GM19468 (cell line): ENCODE results near the gene GYPA.
A peak's percentile ranks its signal among the peaks of the same experiment; 100 is the strongest.
"Not testable (repeated sequence)": the region's sequence is repeated elsewhere in the genome, so short reads cannot be mapped to it uniquely, and the experiment has no call there.

ENCODE experiments used
- ATAC-seq: cut with Tn5 transposase; IDR thresholded peaks from one replicate; pipeline ENCODE4 v1.9.1; 2021; ENCODE audit warnings: mild to moderate bottlenecking, moderate library complexity, moderate number of reproducible peaks; ENCODE audit not compliant: unreplicated experiment; ENCODE audit errors: extremely low read depth

Gene GYPA

GRCh38 chr4:144140594-144141295 is at the start of gene GYPA:
GYPA (minus strand) TSS chr4:144140718; CDS start chr4:144140635, 83 bp downstream.
- ATAC-seq, result not testable (repeated sequence)

- ATAC-seq, result no peak
Observed at GRCh38 chr4:144190009-144190408, 49.5 kb upstream of the GYPA start.

GRCh38 chr4:144189121-144189520 is 48.6 kb upstream of the GYPA start:
- peak; percentile 57 for ATAC-seq

DNA sequence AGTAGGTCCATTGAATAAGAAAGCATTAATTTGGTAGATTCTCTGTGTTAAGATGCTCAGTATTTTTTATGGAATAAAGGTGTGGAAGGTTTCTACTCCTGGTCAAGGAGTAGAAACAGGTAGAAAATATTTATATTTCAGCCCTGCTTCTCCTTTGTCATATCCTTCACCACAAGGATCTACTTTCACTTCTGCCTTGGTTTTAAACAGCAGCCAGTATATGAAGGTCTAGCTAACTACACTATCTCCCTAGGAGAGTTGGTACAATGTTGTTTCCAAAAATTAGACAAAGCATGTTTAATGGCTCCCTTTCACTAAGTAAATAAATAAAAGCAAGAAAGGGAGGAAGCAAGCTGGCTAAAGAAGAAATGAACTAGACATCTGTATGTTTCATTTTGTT is 44.6 kb upstream of the GYPA start:
- no peak for ATAC-seq

DNA sequence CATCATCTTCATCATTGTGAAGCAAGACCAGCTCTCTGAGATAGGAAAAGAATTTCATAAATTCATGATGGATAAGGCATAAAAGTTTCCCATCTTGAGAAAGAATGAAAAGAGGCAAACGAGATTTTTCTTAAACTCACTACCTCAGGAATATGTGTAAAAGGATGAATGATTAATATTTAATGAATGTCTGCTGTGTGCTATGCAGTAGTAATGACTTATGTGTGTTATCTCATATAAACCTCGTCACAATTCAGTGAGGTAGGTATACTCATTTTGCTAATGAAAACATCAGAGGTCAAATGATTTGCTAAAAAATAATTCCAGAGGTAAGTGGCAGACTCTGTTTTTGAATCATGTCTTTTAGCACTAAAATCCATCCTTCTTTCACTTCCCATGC is 42.6 kb upstream of the GYPA start:
- ATAC-seq, result no peak

- no peak for ATAC-seq
Observed at GRCh38 chr4:144181391-144181790, 40.9 kb upstream of the GYPA start.

DNA sequence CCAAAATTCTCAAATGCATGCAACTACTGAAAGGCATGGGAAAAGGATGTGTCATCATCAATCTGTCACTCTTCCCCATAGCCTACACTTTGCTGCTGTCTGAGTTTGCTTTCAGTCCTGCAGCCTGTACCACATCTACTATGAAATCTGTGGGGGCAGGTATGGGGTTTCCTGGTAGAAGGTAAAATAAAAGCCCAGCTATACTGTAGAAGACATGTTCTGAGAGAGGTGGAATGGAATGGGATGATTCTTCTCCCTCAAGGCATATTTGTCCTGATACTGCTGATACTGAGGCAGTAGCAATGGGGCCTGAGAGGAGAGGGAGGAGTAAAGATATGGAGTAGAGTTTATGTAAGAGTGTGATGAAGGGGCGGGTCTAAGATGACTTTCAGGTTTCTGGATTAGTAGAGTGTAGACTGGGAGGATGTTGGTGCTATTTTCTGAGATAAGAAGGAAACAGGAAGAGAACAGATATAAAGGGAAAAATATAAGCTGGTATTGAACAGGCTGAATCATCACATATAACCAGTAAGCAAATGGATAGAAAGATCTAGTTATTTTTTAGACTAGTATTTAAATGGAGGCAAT is 38.7 kb upstream of the GYPA start:
- no peak for ATAC-seq

DNA sequence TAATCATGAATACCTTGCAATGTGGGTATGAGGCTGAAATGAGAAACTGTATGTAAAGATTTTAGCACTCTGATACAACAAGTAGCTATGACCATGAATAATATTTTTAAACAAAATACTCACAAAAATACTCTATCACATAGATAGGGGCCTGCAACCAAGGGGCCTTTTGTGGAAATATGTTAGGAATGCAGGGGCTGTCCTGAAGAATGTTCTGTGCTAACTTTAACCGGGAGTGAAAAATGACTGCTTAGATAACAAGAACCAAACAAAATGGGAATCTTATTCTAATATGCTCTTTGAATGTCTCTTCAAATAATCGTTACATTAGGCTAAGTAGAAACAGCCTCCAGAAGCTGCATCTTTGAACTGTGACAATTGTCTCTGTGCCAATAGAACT is 37.9 kb upstream of the GYPA start:
- no peak for ATAC-seq

DNA sequence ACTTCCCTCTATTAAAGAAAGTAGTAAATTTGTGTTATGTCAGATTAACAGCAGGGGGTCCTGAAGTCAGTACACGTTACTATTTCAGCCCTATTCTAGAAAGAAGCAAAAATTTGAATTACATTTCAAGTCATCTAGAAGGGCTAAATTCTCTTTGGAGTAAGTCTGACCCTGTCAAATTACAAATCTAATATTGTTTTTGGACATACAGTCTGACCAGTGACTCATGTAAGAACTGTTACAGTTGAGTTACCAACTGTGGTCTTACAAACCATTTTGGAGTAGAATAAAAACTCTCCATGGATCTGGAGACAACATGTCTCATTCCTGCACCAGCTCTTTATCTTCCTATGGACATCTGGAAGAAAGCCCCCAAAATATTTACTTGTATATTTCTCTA is 36.0 kb upstream of the GYPA start:
- no peak for ATAC-seq

GRCh38 chr4:144174401-144175067 is 34.0 kb upstream of the GYPA start:
- peak; percentile 61 for ATAC-seq

GRCh38 chr4:144171697-144172096 is 31.2 kb upstream of the GYPA start:
- no peak for ATAC-seq

GRCh38 chr4:144169211-144169610 is 28.7 kb upstream of the GYPA start:
- no peak for ATAC-seq

DNA sequence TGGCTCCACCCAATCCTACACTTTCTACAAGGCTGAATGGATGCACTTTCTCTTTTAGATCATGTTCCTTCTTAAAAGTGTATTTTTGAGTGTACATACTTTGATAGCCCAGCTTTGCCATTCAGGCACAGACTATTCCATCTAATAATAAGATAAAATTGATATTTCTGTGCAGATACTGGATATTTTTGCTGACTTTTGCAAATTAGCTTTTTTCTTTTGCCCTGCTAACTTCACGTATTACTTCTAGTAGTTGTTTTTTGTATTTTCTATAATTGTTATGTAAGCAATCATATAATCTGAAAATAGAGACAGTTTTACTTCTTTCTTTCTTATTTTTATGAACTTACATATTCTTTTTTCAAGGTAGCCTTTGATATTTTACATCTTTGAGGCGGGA is 13.5 kb upstream of the GYPA start:
- ATAC-seq, result no peak

GRCh38 chr4:144142690-144143326 is 2.3 kb upstream of the GYPA start:
- ATAC-seq, result not testable (repeated sequence)

- no peak for ATAC-seq
Observed at GRCh38 chr4:144141493-144141892, 975 bp upstream of the GYPA start.

GRCh38 chr4:144139991-144140390 is 527 bp downstream of the GYPA start:
- not testable (repeated sequence) for ATAC-seq

DNA sequence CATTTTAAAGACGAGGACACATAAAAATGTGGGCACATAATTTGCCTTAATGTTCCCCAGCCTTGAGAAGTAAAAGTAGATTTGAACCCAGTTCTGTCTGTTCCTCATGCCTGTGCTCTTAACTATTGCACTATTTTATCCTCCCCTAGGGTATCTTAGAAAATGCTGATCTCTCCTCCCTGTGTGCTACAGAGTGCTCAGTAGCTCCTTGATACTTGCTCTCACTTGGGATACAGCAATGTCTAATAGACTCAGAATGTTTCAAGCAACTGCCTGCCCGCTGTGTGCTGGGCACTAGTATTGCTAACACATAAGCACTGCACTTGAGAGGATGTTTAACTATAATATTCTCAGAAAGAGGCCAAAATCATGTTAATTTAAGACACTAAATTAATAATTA is 971 bp downstream of the GYPA start:
- ATAC-seq, result not testable (repeated sequence)

GRCh38 chr4:144138239-144138638 is 2.3 kb downstream of the GYPA start:
- ATAC-seq, result not testable (repeated sequence)

DNA sequence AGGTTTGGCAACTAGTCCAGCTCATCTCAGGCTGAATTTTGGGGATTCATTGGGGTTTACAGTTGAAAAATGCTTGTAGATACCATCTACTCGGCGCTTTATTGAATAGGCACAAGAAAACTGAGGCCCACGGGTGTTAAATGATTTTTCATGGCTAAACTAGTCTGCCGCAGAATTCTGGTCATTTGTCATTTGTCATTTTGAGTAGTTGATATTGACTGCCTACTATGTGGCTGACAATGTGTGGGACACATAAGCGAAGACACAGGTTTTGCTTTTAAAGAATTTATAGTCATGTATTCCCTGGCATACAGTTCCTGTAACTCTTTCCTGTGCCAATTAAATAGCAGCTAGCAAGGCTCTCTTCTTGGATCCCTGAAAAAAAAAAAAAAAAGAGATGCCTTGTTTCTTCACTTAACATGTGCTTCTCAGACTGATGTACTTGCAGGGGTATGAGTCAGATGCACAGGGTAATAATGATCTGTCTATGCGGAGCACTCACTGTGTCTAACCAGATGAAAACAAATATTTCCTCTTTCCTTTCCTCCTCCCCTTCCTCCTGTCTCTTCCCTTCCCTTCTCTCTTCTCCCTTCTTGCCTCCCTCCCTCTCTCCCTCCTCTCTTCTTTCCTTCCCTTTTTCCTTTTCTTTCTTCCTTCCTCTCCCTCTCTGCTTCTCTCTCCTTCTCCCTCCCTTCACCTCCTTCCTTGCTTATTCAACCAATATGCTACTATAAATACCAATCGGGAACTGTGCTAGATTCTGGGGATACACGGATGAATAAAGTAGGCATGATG is 3.2 kb downstream of the GYPA start:
- ATAC-seq, result not testable (repeated sequence)

GRCh38 chr4:144136189-144136588 is 4.3 kb downstream of the GYPA start:
- ATAC-seq, result not testable (repeated sequence)
